K562 (cell line): ENCODE results near the gene CHST2. TPM values are rescaled to one million over a fixed set of nuclear protein-coding genes. Genes with fewer than 3 reads are reported as not detected.

Experiments used
- ATAC-seq: fragments of 200-7000 bp; cut with Tn5 transposase; 3 replicates; pipeline ENCODE4 v1.9.1; 2020; ENCODE audit warnings: moderate library complexity
- BruUV-seq: library from RNA; stranded (reverse); fragments of 400-500 nt; replicated peaks from 2 replicates; lab custom pipeline; 2021; lab: Mats Ljungman, UMichigan
- CTCF ChIA-PET: fragments of 300-600 bp; formaldehyde crosslinking; extraction: SDS; loops from one replicate; lab custom pipeline; 2021; ENCODE audit warnings: low intra/inter-chr PET ratio; lab: Yijun Ruan, JAX
- POLR2A ChIA-PET: fragments of 300-600, 350-650 bp; sonication (Branson Sonifier 250); formaldehyde crosslinking; extraction: SDS; loops from one replicate; lab custom pipeline; 2021; ENCODE audit warnings: antibody characterized with exemption, inconsistent platforms; lab: Yijun Ruan, JAX
- DNase-seq, 4 experiments: peaks; one replicate each; pipeline versions ENCODE4 v3.0.0 to v3.0.0-alpha.2; 2011 to 2018; ENCODE audit warnings: low spot score in 3 of 4, mixed read lengths in 3 of 4; ENCODE audit errors: extremely low read depth in 1 of 4
- FAIRE-seq: peaks from 2 replicates; lab custom pipeline; 2011; peaks lifted over from hg19 to GRCh38; lab: Jason Lieb, UNC
- H2AFZ ChIP-seq: 2 replicates; pipeline ENCODE4 v1.6.0; 2011; ENCODE audit warnings: low read depth, low read length, control low read depth, inconsistent platforms
- H3K27ac ChIP-seq: fragments of 200-600 bp; 3 replicates; pipeline ENCODE4 v1.8.0; 2011; ENCODE audit warnings: low read depth, mild to moderate bottlenecking, control low read depth, inconsistent platforms, low read length, moderate library complexity, mixed read lengths; ENCODE audit errors: extremely low read depth
- H3K27me3 ChIP-seq, 2 experiments: fragments of 300-600 bp in 1 of 2; 2 replicates in 1 of 2; 3 replicates in 1 of 2; pipeline versions ENCODE4 v1.6.0 to v1.8.0; 2011; ENCODE audit warnings: inconsistent platforms in 2 of 2, low read length in 2 of 2, mild to moderate bottlenecking in 1 of 2, mixed read lengths in 1 of 2, moderate library complexity in 1 of 2; ENCODE audit not compliant: control insufficient read depth in 2 of 2, insufficient read depth in 2 of 2
- H3K36me3 ChIP-seq: fragments of 300-600 bp; 3 replicates; pipeline ENCODE4 v1.8.0; 2011; ENCODE audit warnings: mild to moderate bottlenecking, low read length, inconsistent platforms; ENCODE audit not compliant: control insufficient read depth, insufficient read depth
- H3K4me1 ChIP-seq, 2 experiments: fragments of 200-600 bp in 1 of 2; replicated peaks in 1 of 2; 2 replicates in 1 of 2; 3 replicates in 1 of 2; pipeline versions ENCODE4 v1.5.1 to v1.8.0; 2011; ENCODE audit warnings: inconsistent platforms in 2 of 2, low read length in 2 of 2, mild to moderate bottlenecking in 1 of 2, mixed read lengths in 1 of 2, moderate library complexity in 1 of 2; ENCODE audit not compliant: control insufficient read depth in 2 of 2, insufficient read depth in 2 of 2
- H3K4me2 ChIP-seq: 2 replicates; pipeline ENCODE4 v1.6.1; 2011; ENCODE audit warnings: low read length, control low read depth, inconsistent platforms, mixed read lengths; ENCODE audit not compliant: insufficient read depth
- H3K4me3 ChIP-seq: fragments of 200-600 bp; sonication (generic), shearing (Covaris generic); 2 replicates; pipeline ENCODE4 v1.5.1; 2016; ENCODE audit warnings: control low read depth, inconsistent platforms
- H3K79me2 ChIP-seq: fragments of 200-600 bp; 3 replicates; pipeline ENCODE4 v1.8.0; 2011; ENCODE audit warnings: low read length, inconsistent platforms; ENCODE audit not compliant: control insufficient read depth, insufficient read depth
- H3K9ac ChIP-seq, 2 experiments: 2 replicates each; pipeline versions ENCODE4 v1.6.0 to v1.6.1; 2011; ENCODE audit warnings: low read depth in 2 of 2, low read length in 2 of 2, control low read depth in 1 of 2, inconsistent platforms in 1 of 2, mild to moderate bottlenecking in 1 of 2, mixed read lengths in 1 of 2; ENCODE audit not compliant: insufficient read depth in 1 of 2
- H3K9me1 ChIP-seq: one replicate; pipeline ENCODE4 v1.6.0; 2011; ENCODE audit warnings: inconsistent platforms, mild to moderate bottlenecking, low read length, moderate library complexity; ENCODE audit not compliant: control insufficient read depth, insufficient read depth
- H3K9me3 ChIP-seq: replicated peaks from 2 replicates; pipeline ENCODE4 v1.5.1; 2011; ENCODE audit warnings: low read depth, low read length, inconsistent platforms; ENCODE audit not compliant: control insufficient read depth, insufficient read depth
- H4K20me1 ChIP-seq: replicated peaks from 2 replicates; pipeline ENCODE4 v1.6.1; 2011; ENCODE audit warnings: low read length, inconsistent platforms, mixed read lengths; ENCODE audit not compliant: control insufficient read depth, insufficient read depth
- BRCA1 ChIP-seq, 2 experiments: fragments of 450-650 bp in 1 of 2; sonication (generic) in 1 of 2; formaldehyde crosslinking in 1 of 2; IDR thresholded peaks; 2 replicates each; pipeline versions ENCODE4 v1.5.0 to v1.6.1; 2017 to 2020; ENCODE audit warnings: mild to moderate bottlenecking in 1 of 2, missing genetic modification reagents in 1 of 2
- DPF2 ChIP-seq: fragments of 450-650 bp; IDR thresholded peaks from 2 replicates; pipeline ENCODE4 v1.6.1; 2016
- RBFOX2 ChIP-seq: fragments of 200-400 bp; formaldehyde crosslinking; IDR thresholded peaks from 2 replicates; pipeline ENCODE4 v1.6.1; 2017; ENCODE audit warnings: low read depth, mild to moderate bottlenecking, low read length, moderate library complexity
- TRIM24 ChIP-seq, 2 experiments: fragments of 450-650 bp; IDR thresholded peaks; 2 replicates each; pipeline ENCODE4 v1.6.1; 2016
- ZBTB12 ChIP-seq: fragments of 250-450 bp; sonication (Bioruptor Pico); IDR thresholded peaks from 2 replicates; pipeline ENCODE4 v1.4.0; 2020
- ZNF445 ChIP-seq: fragments of 250-450 bp; sonication (Bioruptor Pico); IDR thresholded peaks from 2 replicates; pipeline ENCODE4 v1.4.0; 2020; ENCODE audit warnings: low read depth, mild to moderate bottlenecking, moderate library complexity
- ZNF785 ChIP-seq: fragments of 250-450 bp; sonication (Bioruptor Pico); IDR thresholded peaks from 2 replicates; pipeline ENCODE4 v1.4.0; 2020; ENCODE audit warnings: mild to moderate bottlenecking
- WGBS: fragments of 100-300 bp; shearing (Covaris generic); methylation state at CpG from one replicate; pipeline ENCODE4 v1.1.6; 2016; ENCODE audit warnings: low coverage, mixed read lengths; ENCODE audit not compliant: insufficient coverage; ENCODE audit errors: missing lambda C conversion rate; 5-methylcytosine and 5-hydroxymethylcytosine counted together
- in situ Hi-C: fragments of 300-500 bp; cut with MboI; formaldehyde crosslinking; loops from 4 replicates; pipeline ENCODE4 v1.15.0; 2018; ENCODE audit warnings: inconsistent platforms, mixed read lengths
- intact Hi-C: fragments of 100-400 bp; cut with micrococcal nuclease; formaldehyde crosslinking; loops from 2 replicates; pipeline ENCODE4 v1.14.2; 2022
- polyA plus RNA-seq, 8 experiments: library from polyadenylated mRNA; depleted of rRNA in 4 of 8; stranded (reverse) in 5 of 8; unstranded in 3 of 8; fragments of >200 nt; fragmentation: Nextera tagmentation in 2 of 8; fragmentation: Illumina TruSeq in 1 of 8; extraction: Ambion mirVana in 2 of 8; extraction: Trizol in 1 of 8; gene quantifications; 2 replicates each; pipeline versions ENCODE4 v1.2.1 to v1.2.3, GENCODE V29; 2011 to 2014; ENCODE audit warnings: inconsistent platforms in 1 of 8, missing spikeins in 1 of 8
- total RNA-seq, 7 experiments: library from RNA; depleted of rRNA in 6 of 7; stranded (reverse); fragments of >200 nt in 6 of 7; fragmentation: Illumina TruSeq in 2 of 7; extraction: Trizol in 2 of 7; gene quantifications; 2 replicates each; pipeline versions ENCODE4 v1.2.1 to v1.2.3, GENCODE V29; 2011 to 2021; ENCODE audit warnings: low replicate concordance in 1 of 7
- TF ChIP-seq, protein P1 (sequence below), 2 experiments: fragments of 450-650 bp; formaldehyde crosslinking in 1 of 2; IDR thresholded peaks; 2 replicates each; pipeline versions ENCODE4 v1.4.0 to v1.6.1; 2014 to 2020; ENCODE audit warnings: mild to moderate bottlenecking in 2 of 2, borderline replicate concordance in 1 of 2, low read depth in 1 of 2
- TF ChIP-seq, protein P2 (sequence below): fragments of 450-650 bp; IDR thresholded peaks from 2 replicates; pipeline ENCODE4 v1.6.1; 2017; ENCODE audit warnings: antibody characterized with exemption
- TF ChIP-seq, protein P3 (sequence below): fragments of 250-450 bp; sonication (Bioruptor Pico); IDR thresholded peaks from 2 replicates; pipeline ENCODE4 v1.8.0; 2021; ENCODE audit warnings: moderate library complexity, mild to moderate bottlenecking, inconsistent platforms

CHST2 gene
- total and polyA plus RNA-seq, 9 of the 15 experiments (the other 6 are each of a cell fraction or from before 2014, with no cell fraction given): 3.4 to 60.3 (median 13.9) TPM

DNA sequence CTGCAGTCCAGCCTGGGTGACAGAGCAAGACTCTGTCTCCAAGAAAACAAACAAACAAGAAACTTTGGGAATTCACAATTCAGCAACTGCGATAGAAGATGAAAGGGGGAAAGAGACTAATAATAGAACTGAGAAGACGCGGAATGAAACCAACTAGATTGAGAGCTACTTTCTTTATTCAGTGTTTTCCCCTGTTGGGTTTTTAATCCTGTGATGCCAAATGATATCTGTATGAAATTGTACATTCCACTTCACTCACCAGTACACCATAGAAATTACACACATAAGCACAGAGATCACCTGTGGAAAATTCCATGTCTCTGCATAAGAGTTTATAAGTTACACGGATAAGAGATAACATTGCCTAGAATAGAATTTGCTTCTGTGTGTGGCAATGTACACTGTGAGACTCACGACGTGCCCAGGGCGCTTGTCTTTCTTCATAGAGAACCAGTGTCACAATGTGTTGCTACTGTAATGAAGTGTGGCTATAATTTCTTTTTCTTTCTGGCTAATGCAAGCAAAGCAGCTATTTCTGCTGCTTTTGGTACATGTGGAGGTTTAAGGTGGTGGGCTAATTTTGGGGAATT lies 17.7 kb upstream of the CHST2 start:
- POLR2A ChIA-PET: interaction anchor here (0.7 to 1.0 kb wide), 2 partner anchors 10 to 584 kb away, joined by 3 read pairs; no protein-coding TSS in a partner anchor
- TF ChIP-seq, protein P1, sequence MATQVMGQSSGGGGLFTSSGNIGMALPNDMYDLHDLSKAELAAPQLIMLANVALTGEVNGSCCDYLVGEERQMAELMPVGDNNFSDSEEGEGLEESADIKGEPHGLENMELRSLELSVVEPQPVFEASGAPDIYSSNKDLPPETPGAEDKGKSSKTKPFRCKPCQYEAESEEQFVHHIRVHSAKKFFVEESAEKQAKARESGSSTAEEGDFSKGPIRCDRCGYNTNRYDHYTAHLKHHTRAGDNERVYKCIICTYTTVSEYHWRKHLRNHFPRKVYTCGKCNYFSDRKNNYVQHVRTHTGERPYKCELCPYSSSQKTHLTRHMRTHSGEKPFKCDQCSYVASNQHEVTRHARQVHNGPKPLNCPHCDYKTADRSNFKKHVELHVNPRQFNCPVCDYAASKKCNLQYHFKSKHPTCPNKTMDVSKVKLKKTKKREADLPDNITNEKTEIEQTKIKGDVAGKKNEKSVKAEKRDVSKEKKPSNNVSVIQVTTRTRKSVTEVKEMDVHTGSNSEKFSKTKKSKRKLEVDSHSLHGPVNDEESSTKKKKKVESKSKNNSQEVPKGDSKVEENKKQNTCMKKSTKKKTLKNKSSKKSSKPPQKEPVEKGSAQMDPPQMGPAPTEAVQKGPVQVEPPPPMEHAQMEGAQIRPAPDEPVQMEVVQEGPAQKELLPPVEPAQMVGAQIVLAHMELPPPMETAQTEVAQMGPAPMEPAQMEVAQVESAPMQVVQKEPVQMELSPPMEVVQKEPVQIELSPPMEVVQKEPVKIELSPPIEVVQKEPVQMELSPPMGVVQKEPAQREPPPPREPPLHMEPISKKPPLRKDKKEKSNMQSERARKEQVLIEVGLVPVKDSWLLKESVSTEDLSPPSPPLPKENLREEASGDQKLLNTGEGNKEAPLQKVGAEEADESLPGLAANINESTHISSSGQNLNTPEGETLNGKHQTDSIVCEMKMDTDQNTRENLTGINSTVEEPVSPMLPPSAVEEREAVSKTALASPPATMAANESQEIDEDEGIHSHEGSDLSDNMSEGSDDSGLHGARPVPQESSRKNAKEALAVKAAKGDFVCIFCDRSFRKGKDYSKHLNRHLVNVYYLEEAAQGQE (IDR thresholded peaks at IDR 0.05; ENCODE audit: borderline replicate concordance): no peak
- TF ChIP-seq, protein P1 (CRISPR knock-in tag; IDR thresholded peaks at IDR 0.05; ENCODE audit: low read depth): no peak
- TF ChIP-seq DPF2 (no peak), ZNF445 (CRISPR knock-in tag) (no peak), TRIM24 (IDR thresholded peaks at IDR 0.05) (no peak), ZBTB12 (no peak), BRCA1 (IDR thresholded peaks at IDR 0.05) (no peak), BRCA1 (CRISPR knock-in tag; IDR thresholded peaks at IDR 0.05) (no peak), ZNF785 (CRISPR knock-in tag) (no peak), RBFOX2 (no peak)
- TF ChIP-seq, protein P2, sequence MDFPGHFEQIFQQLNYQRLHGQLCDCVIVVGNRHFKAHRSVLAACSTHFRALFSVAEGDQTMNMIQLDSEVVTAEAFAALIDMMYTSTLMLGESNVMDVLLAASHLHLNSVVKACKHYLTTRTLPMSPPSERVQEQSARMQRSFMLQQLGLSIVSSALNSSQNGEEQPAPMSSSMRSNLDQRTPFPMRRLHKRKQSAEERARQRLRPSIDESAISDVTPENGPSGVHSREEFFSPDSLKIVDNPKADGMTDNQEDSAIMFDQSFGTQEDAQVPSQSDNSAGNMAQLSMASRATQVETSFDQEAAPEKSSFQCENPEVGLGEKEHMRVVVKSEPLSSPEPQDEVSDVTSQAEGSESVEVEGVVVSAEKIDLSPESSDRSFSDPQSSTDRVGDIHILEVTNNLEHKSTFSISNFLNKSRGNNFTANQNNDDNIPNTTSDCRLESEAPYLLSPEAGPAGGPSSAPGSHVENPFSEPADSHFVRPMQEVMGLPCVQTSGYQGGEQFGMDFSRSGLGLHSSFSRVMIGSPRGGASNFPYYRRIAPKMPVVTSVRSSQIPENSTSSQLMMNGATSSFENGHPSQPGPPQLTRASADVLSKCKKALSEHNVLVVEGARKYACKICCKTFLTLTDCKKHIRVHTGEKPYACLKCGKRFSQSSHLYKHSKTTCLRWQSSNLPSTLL: no peak
- TF ChIP-seq, protein P3, sequence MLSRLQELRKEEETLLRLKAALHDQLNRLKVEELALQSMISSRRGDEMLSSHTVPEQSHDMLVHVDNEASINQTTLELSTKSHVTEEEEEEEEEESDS: no peak

More for the DNA sequence above, 17.7 kb upstream of the CHST2 start:
- no peaks in the 10 kb centered on the region for H3K9me1 ChIP-seq
- no peak overlapping the region for H3K4me2 ChIP-seq
- no peak overlapping the region for H2AFZ ChIP-seq
- 70% methylated on average over 7 of the region's 7 CpGs for WGBS
- no peak overlapping the region for H3K4me3 ChIP-seq
- intact Hi-C loops (no loop called here), in situ Hi-C loops (no loop called here)
- no peaks in the 10 kb centered on the region for H3K27me3 ChIP-seq
- peaks cover 11% of the 10 kb centered on the region for H3K9me3 ChIP-seq
- FAIRE-seq (no peak), DNase-seq (no peak), ATAC-seq (no peak)
- no TSS peak for BruUV-seq
- no peak overlapping the region for H3K9ac ChIP-seq
- CTCF ChIA-PET: no interaction called here
- H3K27ac ChIP-seq: no peak overlapping the region
- H4K20me1 ChIP-seq: no peaks in the 10 kb centered on the region
- H3K79me2 ChIP-seq: no peaks in the 10 kb centered on the region
- H3K36me3 ChIP-seq: no peaks in the 10 kb centered on the region
- H3K4me1 ChIP-seq: no peaks in the 10 kb centered on the region; a peak in 1 of 5 replicates
